GM18517 (cell line): ENCODE measurements around the gene ABHD12.
"Not testable (repeated sequence)": the region's sequence is repeated elsewhere in the genome, so short reads cannot be mapped to it uniquely, and the experiment has no call there.

ENCODE experiments used
- ATAC-seq: cut with Tn5 transposase; IDR thresholded peaks from one replicate; pipeline ENCODE4 v1.9.1; 2021; ENCODE audit warnings: mild to moderate bottlenecking, moderate library complexity; ENCODE audit not compliant: unreplicated experiment

Gene ABHD12

DNA sequence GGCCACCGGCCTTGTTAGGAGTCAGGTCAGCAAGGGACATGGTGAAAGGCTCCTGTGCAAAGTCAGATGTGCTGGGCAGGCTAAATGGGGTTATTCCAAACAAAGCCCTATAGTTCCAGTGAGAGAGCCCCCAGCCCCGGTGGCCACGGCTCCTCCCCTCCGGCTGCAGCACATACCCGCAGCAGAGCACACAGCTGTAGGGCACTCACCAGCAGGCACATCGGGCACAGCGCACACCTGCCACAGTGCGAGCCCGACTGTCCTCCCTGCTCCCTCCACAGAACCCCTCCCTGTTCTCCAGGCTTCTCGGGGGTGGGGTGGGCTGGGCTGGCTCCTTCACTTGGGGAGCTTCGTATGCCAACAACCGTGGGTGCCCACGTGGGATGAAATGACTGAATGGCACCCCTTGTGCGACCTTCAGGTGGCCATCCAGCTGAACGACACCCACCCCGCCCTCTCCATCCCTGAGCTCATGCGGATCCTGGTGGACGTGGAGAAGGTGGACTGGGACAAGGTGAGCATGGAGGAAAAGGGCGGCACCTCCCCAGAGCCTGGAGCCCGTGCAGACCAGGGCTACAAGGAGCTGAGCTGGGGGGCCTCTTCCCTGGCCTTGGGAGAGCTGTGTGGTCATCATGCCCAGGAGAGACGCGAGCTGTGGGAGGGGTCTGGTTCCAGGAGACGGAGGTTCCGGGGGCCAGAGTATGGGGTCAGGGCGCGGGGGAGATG lies 111.8 kb downstream of the ABHD12 start:
- ATAC-seq: no peak

DNA sequence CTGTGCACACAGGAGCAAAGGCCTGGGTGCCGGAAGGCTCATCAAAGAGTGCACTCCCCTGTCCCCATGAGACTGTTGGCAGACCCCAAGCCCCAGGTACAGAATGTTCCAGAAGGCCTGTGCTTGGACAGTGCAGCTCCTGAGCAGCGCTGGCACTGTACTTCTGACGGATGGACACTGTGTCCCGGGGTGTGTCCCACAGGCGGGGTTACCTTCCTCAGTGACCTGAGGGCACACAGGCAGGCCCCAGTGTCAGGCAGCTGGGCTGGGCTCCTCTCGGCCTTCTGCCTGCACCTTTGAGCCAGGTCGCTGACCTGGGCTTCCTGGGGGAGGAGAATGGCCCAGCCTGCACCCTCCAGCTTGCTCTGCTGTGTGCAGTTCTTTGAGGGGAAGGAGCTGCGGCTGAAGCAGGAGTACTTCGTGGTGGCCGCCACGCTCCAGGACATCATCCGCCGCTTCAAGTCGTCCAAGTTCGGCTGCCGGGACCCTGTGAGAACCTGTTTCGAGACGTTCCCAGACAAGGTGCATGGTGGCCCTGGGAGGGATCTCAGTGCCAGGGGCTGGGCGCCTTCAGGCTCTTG lies 112.6 kb downstream of the ABHD12 start:
- no peak for ATAC-seq

DNA sequence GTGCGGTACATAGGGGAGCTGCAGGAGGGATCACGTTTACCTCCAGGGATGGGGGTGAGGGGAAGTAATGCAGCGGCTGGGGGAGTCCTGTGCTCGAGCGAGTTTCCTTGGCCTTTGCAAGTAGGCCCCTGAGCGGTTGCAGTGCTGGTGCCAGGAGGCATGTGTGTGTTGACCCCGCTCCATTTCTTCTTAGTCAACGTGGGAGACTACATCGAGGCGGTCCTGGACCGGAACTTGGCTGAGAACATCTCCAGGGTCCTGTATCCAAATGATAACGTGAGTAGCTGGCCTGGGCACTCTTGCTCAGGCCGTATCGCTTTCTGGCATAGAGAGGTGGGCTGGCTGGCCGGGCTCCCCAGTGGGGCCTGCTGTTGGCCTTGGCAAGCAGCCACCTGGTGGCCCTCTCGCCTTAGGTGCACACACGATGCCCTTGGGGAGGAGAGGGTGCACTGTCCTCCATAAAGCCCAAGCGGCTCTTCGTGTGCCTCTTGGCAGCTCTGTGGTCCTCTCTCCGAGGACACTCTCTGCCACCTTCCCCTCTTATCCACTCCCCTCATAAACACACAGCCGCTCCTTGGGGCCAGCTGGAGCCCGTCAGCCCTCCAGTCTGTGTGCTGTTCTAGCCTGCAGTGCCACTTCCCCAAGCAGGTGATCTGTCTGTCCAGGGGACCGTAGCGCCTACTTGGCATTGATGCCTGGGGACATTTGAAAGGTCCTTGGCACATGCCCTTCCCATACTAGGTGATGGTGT lies 113.4 kb downstream of the ABHD12 start:
- ATAC-seq: no peak

DNA sequence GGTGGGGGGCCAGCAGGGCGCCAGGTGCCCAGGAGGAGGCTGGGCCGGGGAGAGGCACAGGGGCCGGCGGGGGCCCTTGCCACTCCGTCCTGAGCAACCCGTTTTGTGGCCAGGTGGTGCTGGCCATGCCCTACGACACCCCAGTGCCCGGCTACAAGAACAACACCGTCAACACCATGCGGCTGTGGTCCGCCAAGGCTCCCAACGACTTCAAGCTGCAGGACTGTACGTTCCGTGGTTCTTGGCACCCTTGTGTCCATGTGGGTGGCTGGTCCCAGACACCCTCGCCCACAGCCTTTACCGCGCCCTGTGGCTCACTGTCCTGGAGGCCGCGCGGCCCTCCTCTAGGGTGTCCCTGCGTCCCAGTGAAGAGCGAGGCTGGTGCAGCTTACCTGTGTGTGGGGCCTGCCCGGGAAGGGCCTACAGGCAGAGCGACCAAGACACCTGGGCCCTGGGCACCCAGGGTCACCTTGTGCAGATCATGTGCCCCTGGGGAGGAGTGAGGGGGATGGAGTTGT lies 114.0 kb downstream of the ABHD12 start:
- ATAC-seq: no peak

DNA sequence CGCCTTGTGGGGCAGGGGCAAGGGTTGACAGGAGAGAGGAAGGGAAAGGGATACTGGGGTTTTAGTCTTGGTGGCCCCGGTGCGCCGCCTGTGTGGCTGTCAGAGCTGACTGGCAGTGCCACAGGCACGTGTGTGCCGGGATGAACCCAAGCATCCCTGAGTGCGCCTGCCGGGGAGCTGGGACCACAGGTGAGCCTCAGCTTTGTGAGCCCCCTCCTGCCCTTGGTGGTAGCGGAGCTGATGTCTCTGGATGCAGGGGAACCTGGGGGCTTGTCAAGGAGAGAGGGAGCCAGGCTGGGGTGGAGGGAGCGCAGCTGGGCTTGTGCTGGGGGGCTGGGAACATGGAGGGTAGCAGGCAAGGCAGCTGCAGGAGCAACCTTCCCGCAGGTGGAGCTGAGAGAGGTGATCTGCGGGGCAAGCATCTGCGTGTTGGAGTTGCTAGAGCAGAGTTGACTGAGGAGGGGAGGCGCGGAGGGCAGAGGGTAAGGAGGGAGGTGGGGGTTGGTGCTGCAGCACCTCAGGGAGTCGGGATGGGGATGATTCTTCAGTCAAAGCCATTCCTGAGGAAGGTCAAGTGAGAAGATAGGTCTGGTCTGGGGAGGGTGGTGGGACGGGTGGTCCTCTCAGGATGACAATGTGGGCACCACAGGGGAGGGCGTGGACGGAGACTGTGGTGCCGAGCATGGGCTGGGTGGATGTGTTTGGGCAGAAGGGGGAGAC lies 114.7 kb downstream of the ABHD12 start:
- ATAC-seq: no peak

DNA sequence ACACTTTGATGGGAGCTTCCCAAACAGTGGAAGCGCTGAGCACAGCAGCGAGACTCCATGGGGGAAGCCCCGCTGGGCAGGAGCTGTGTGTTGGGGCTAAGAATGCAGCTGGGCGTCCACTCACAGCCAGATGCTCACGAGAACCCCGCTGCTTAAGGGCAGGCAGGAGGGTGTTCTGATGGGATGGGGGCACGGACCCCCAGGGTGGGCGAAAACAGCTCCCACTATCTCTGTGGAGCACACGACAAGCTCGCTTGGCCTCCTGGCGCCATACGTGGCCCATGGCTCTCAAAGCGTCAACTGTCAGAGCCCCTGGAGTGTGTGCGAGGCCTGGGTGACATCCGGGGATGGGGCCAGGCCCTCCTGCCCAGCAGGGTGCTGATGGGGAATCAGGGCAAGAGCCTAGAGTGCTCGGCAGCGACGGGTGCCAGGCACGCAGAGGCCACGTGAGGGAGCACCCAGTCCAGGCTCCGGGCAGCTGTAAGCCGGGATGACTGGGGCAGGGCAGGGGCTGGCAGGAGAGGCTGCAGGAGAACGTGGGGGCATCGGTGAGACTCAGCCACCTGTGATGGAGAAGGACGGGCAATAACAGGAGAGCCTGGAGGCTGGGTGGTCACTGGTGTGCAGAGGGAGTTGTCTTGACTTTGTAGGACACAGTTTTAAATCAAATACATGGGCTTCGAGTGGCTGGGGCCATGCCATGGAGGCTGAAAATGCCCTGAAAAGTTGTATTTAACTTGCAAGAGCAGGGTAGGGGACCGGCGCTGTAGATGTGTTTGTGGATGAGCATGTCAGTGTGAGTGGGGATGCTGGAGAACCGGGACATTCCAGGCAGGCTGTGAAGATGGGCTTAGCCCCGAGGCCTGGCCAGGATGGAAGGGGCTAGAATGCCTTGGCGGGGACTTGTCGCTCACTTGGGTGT lies 115.5 kb downstream of the ABHD12 start:
- ATAC-seq: no peak

DNA sequence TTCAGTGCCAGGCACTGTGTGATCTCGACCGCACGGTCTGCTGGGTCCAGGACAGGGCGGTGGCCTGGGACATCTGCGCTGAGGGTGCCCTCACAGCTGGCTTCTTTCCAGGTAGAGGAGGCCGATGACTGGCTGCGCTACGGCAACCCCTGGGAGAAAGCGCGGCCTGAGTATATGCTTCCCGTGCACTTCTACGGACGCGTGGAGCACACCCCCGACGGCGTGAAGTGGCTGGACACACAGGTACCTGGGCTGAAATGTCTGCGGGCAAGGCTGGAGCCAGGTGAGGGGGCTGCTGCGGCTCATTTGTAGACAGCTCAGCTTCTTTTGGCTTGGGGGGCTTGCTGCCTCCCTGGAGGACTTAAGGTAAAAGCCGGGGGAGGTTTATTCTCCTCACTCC lies 116.2 kb downstream of the ABHD12 start:
- ATAC-seq: no peak

DNA sequence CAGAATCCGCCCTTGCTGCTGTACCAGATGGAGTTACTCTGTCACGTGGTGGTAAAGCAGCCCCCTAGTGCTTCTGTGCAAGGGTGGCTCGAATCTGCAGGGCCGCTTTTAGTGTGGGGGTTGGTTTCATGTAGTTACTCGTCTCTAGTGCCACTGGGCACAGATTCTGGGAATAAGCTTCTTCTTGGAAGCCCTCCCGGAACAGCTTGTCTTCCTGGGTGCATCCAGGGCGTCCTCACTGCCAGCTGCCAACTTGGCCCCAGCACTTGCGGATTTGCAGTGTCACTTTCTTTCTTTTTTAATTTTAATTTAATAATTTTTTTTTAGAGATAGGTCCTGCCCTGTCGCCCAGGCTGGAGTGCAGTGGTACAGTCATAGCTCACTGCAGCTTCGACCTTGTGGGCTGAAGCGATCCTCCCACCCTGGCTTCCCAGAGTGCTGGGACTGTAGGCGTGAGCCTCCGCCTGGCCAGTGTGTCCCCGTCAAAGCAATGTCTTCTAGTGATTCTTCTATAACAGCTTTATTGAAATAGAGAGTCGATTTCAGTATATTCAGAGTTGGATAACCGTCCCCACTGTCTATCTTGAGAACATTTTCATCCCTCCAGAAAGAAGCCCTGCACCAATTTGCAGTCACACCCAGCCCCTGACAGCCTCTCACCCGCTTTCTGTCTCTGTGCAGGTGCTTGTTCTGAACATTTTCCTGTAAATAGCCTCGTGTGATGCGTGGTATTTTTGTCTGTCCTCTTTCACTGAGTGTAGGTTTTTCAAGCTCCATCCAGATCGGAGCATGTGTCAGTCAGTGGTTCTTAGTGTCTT lies 116.9 kb downstream of the ABHD12 start:
- no peak for ATAC-seq

DNA sequence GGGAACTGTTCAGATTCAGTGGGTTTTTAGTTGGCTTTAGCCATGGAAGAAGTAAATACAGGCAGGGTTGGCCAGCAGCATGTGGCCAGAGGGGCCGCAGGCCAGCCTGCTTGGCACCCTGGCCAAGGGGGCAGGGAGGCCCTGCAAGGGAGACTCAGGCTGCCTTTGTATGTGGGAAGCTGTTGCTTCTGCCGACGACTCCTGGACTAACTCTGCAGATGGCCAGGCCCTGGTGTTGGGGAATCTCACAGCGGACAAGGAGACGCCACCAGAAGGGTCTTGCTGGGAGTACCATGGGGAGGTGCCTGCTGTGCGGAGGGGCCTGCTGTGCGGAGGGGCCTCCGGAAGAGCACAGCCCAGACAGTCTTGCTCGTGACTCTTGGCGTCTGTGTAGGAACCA lies 117.6 kb downstream of the ABHD12 start:
- no peak for ATAC-seq

DNA sequence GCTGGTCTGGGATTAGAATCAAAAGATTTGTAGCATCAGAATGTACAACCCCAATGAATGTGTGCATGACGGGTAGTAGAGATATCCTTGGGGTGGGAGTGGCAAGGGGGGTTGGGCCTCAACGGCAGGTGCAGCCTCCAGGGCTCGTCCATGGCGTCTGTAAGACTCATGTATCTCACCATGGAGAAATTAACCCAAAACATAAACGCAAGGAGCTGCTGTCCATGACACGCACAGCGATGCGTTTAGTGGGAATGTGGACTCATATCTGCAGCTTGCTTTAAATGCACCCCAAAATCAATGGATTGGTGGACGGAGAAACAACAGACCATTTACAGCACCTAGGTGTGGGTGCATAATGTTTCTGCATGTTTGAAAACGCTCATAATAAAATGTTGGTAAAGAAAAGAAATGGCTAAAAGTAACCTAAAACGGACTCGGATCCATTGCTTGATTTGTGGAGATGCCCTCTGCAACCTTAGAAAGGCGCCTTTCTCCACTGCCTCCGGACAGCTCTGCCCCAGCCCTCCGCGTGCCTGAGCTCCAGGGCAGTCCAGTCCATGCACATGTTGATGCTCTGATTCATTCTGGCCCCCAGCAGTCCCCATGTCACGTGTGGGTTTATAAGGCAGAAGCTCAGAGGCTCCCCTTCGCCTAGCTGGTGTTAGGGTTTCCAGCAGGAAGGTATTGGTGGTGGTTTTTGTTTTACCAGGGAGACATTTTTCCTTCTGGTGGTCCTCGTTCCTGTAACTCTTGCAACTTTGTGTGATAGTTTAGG lies 118.2 kb downstream of the ABHD12 start:
- ATAC-seq: no peak

DNA sequence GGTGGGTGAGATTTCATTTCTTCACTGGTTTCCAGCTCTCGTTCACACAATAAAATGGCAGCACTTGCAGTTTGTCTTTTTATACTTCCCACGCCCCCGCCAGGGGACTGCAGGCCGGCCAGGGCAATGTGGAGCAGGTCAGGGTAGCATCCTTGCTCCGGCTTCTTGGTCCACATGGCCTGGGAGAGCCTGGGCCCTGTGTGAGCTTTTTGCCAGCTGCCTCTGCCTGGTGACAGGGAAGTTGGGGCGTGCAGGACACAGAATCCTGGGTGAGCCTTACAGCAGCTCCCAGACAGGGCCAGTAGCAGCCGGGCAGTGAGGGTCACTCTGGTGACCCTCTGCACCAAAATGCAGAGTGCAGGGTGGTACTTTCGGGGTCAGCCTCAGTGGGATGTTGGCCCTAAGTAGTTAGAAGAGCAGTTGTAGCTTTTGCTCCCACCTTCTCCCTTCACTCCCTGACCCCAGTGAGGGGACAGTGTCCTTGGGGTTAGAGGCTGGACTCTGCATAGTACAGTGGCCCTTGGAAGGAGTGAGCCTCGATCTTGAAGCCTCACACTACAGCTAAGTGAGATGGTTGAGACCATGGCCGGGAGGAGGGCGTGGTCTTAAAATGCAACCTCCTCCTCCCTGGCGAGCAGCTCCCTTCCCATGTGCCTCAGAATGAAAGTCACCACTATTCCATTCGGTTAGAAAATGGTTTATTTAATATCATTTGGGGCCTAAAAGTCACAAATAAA lies 119.0 kb downstream of the ABHD12 start:
- ATAC-seq: no peak

DNA sequence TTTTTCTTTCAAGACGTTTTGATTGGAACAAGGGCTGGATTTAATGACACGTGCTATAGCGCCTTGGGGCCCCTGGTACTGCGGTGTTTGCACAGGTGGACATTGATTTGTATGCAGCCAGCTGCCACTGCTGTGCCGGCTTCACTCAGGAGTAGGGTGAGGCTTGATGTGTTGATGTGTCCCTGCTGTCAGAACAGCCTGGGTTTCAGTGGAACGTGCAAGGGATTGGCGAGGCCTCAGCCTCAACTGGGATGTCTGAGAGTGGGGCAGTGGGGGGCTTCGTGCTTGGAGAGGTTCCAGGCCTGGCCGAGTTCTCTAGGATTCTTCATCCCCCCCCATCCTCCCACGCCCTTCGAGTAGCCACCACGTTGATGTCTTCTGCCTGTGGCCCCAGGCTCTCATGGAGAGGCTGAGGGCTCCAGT lies 119.8 kb downstream of the ABHD12 start:
- no peak for ATAC-seq

DNA sequence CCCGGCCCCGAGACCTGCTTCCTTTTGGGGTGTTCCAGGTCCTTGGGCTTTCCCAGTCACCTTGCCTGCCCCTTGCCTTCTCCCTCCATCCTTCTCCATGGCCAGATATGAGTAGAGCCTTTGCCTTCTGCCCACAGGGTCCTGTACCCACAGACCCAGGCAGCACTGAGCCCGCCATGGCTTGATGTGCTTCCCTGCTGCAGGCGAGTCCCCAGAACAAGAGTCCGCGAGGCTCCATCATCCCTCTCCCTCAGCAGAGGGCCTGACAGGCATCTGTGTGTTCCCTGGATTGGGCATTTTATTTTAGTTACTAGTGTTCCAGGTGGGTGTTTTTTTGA lies 120.8 kb downstream of the ABHD12 start:
- ATAC-seq: no peak

DNA sequence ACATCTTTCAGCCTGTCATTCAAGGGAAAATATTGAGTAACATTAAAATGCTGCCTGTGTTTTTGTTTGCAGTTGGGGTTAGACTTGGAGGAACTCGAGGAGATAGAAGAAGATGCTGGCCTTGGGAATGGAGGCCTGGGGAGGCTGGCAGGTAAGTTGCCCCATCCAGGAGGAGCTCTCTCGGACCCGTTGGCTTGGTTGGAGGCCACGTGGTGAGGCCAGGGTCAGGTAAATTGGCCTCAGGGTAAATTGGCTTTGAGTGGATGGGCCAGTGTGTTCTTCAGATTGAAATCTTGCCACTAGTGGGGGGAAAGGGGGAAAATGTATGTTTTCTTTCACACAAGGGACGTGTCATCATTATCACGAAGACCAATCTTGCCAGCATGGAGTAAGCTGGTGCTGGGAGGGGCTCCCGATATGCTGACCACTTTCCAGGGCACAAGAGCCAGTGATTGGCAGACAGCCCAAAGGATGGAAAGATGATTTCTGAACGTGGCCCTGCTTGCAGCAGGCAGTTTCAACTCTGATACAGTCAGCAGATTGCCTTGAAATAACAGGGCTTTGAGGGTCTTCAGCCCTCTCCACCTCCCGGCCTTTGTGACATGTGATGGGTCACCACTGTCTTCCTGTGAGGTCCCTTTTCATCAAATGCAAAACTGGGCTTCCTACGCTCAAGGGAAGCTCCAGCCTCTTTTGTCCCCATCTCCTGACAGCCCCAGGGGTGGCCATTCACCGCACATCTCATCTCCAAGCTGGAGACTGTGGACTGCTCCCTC lies 121.4 kb downstream of the ABHD12 start:
- ATAC-seq: no peak

DNA sequence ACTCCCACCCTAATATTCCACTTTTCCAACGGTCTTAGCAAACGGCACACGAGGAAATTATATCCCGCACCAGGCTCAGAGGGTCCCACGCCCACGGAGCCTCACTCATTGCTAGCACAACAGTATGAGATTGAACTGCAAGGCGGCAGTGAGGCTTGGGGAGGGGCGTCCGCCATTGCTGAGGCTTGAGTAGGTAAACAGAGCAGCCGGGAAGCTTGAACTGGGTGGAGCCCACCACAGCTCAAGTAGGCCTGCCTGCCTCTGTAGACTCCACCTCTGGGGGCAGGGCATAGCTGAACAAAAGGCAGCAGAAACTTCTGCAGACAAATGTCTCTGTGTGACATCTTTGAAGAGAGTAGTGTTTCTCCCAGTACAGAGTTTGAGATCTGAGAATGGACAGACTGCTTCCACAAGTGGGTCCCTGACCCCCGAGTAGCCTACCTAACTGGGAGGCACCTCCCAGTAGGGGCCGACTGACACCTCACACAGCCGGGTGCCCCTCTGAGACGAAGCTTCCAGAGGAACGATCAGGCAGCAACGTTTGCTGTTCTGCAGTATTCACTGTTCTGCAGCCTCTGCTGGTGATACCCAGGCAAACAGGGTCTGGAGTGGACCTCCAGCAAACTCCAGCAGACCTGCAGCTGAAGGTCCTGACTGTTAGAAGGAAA lies 129.7 kb downstream of the ABHD12 start:
- ATAC-seq: not testable (repeated sequence)

DNA sequence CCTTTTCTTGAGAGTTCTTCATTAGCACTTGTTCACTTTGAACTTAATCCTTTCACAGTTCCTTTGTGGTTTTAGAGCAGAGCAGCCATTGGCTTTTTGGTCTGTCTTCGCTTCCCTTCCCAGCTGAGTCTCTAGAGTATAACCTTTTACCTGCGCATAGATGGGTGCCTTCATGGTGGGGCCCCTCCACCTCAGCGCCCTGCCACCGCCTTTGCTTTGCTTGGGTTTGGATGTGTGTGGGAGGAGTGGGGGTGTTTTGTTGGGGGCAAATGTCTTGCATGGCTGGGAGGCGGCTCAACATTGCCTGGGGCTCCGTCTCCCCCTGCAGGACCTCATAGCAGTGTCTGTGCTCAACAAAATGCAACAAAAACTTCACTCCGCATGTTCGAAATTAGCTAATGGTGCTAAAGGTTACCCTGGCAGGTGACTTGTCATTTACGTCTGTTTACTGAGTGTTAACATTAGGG lies 130.8 kb downstream of the ABHD12 start:
- ATAC-seq: no peak

DNA sequence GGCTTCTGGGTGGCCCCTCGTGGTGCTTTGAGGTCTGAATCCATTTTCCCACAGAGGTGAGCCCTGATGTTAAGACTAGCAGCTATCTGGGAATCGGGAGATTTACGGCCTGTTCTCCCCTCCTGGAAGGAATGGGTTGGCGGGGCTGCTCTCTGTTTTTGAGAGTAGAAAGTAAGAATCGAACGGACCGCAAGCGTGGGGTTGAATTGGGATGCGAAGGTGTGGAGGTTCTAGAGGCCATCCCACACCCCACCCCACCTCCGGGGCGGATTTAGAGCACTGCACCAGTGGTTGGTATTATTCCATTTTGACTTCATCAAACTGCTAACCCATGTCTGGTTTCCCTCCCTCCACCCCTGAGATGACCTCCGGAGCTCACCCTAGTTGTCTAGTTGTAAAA lies 131.3 kb downstream of the ABHD12 start:
- no peak for ATAC-seq
